Thymus (tissue), 14 donors: ENCODE results near the gene PIGR. TPM values are rescaled to one million over a fixed set of nuclear protein-coding genes. Genes with fewer than 3 reads are reported as not detected.

Experiments used
- DNase-seq, 9 donors: peaks; one replicate each; pipeline ENCODE4 v3.0.0-alpha.2; 2013; ENCODE audit warnings: low spot score in 9 of 9, low read depth in 6 of 9, missing footprints in 1 of 9
- H3K27ac ChIP-seq, 2 donors: one replicate each; pipeline ENCODE4 v1.5.1; 2013; ENCODE audit warnings: control low read depth in 1 of 2, low read depth in 1 of 2, low read length in 1 of 2, mild to moderate bottlenecking in 1 of 2, moderate library complexity in 1 of 2
- H3K27me3 ChIP-seq, 2 donors: one replicate each; pipeline ENCODE4 v1.5.1; 2013; ENCODE audit warnings: low read length in 1 of 2; ENCODE audit not compliant: control insufficient read depth in 2 of 2, insufficient read depth in 1 of 2
- H3K36me3 ChIP-seq, 2 donors: one replicate each; pipeline ENCODE4 v1.5.1; 2013; ENCODE audit warnings: low read length in 1 of 2, mild to moderate bottlenecking in 1 of 2, moderate library complexity in 1 of 2; ENCODE audit not compliant: control insufficient read depth in 2 of 2, insufficient read depth in 2 of 2
- H3K4me1 ChIP-seq, 2 donors: one replicate each; pipeline ENCODE4 v1.5.1; 2013; ENCODE audit warnings: low read length in 2 of 2; ENCODE audit not compliant: control insufficient read depth in 2 of 2, insufficient read depth in 2 of 2
- H3K4me3 ChIP-seq, 2 donors: one replicate each; pipeline ENCODE4 v1.5.1; 2013; ENCODE audit warnings: low read length in 2 of 2, control low read depth in 1 of 2, mild to moderate bottlenecking in 1 of 2
- H3K9me3 ChIP-seq, 2 donors: one replicate each; pipeline ENCODE4 v1.5.1; 2013; ENCODE audit warnings: low read length in 1 of 2, mild to moderate bottlenecking in 1 of 2; ENCODE audit not compliant: control insufficient read depth in 2 of 2, insufficient read depth in 1 of 2
- WGBS: extraction: QIAGEN DNeasy Blood & Tissue Kit; methylation state at CpG from one replicate; pipeline ENCODE4 v1.1.7; 2013; 5-methylcytosine and 5-hydroxymethylcytosine counted together
- long read RNA-seq, 10 donors: transcript quantifications; one replicate each; lab custom pipeline, GENCODE V29; 2026
- polyA plus RNA-seq: library from polyadenylated mRNA; stranded (reverse); fragments of 200-250 nt; gene quantifications from one replicate; pipeline ENCODE4 v1.2.3, GENCODE V29; 2013
- total RNA-seq: library from RNA; stranded (reverse); fragments of 120-200 nt; gene quantifications from one replicate; pipeline ENCODE4 v1.2.4, GENCODE V29; 2013
- donor health status: healthy.

PIGR gene
- total RNA-seq (0.24 TPM), polyA plus RNA-seq (1.1 TPM)
- long read RNA-seq, donor 1 = 0 reads
- long read RNA-seq, donor 2 = 0 reads
- long read RNA-seq, donor 3 = 0 reads
- long read RNA-seq, donor 4 = 0 reads
- long read RNA-seq, donor 5 = 0 reads
- long read RNA-seq, donor 6 = 0 reads
- long read RNA-seq, donor 7 = 0 reads
- long read RNA-seq, donor 8 = 0 reads
- long read RNA-seq, donor 9 = 0 reads
- long read RNA-seq, donor 10 = 0 reads

- H3K27ac ChIP-seq = no peak within 1 kb of the TSS
- DNase-seq = no peak
These were observed at the start of gene PIGR for GRCh38 chr1:206946261-206946660. Gene PIGR, minus strand, starts transcription at chr1:206946466. Its CDS starts 5,935 bp downstream, at chr1:206940531.

GRCh38 chr1:206992790-206993189, 46.5 kb upstream of the PIGR start:
- Histone ChIP-seq H3K27me3 (no peaks in the 10 kb centered on the region), H3K4me3 (no peak overlapping the region), H3K36me3 (no peaks in the 10 kb centered on the region), H3K9me3 (no peaks in the 10 kb centered on the region), H3K27ac (no peak overlapping the region), H3K4me1 (no peaks in the 10 kb centered on the region)
- no peak for DNase-seq

More at GRCh38 chr1:206946261-206946660, at the start of gene PIGR:
- Histone ChIP-seq H3K36me3 (no peaks in the 10 kb centered on the region), H3K4me3 (no peak within 1 kb of the TSS), H3K4me1 (no peaks in the 10 kb centered on the region), H3K27me3 (no peaks in the 10 kb centered on the region), H3K9me3 (no peaks in the 10 kb centered on the region)
- 93% methylated on average over 7 of the region's 7 CpGs for WGBS

GRCh38 chr1:206987873-206988272, 41.6 kb upstream of the PIGR start:
- Histone ChIP-seq H3K4me1 (no peaks in the 10 kb centered on the region), H3K27me3 (no peaks in the 10 kb centered on the region), H3K27ac (no peak overlapping the region), H3K9me3 (no peaks in the 10 kb centered on the region), H3K4me3 (no peak overlapping the region), H3K36me3 (no peaks in the 10 kb centered on the region)
- no peak for DNase-seq
- WGBS = 100% methylated on average over 1 of the region's 1 CpG

- H3K27me3 ChIP-seq = no peaks in the 10 kb centered on the region
- no peak overlapping the region for H3K27ac ChIP-seq
- no peaks in the 10 kb centered on the region for H3K9me3 ChIP-seq
- DNase-seq = no peak
- H3K4me1 ChIP-seq = no peaks in the 10 kb centered on the region
- no peak overlapping the region for H3K4me3 ChIP-seq
- WGBS = 98% methylated on average over 3 of the region's 3 CpGs
- no peaks in the 10 kb centered on the region for H3K36me3 ChIP-seq
These were observed 40.6 kb upstream of the PIGR start for GRCh38 chr1:206986885-206987284.

- no peaks in the 10 kb centered on the region for H3K36me3 ChIP-seq
- no peak overlapping the region for H3K4me3 ChIP-seq
- WGBS = 95% methylated on average over 3 of the region's 3 CpGs
- no peak overlapping the region for H3K27ac ChIP-seq
- no peak for DNase-seq
- no peaks in the 10 kb centered on the region for H3K27me3 ChIP-seq
- no peaks in the 10 kb centered on the region for H3K9me3 ChIP-seq
- H3K4me1 ChIP-seq = no peaks in the 10 kb centered on the region
These were observed 40.1 kb upstream of the PIGR start for GRCh38 chr1:206986402-206986801.

GRCh38 chr1:206985162-206985749, 39.0 kb upstream of the PIGR start:
- H3K27ac ChIP-seq = no peak overlapping the region
- no peak for DNase-seq
- no peak overlapping the region for H3K4me3 ChIP-seq
- H3K4me1 ChIP-seq = no peaks in the 10 kb centered on the region
- no peaks in the 10 kb centered on the region for H3K36me3 ChIP-seq
- H3K27me3 ChIP-seq = no peaks in the 10 kb centered on the region
- H3K9me3 ChIP-seq = no peaks in the 10 kb centered on the region
- 94% methylated on average over 10 of the region's 10 CpGs for WGBS

GRCh38 chr1:206982216-206982615, 36.0 kb upstream of the PIGR start:
- no peaks in the 10 kb centered on the region for H3K36me3 ChIP-seq
- 45% methylated on average over 4 of the region's 4 CpGs for WGBS
- H3K4me1 ChIP-seq = no peaks in the 10 kb centered on the region
- no peak overlapping the region for H3K27ac ChIP-seq
- peak in 6 of 9 donors; percentile 16 to 66 (median 40) for DNase-seq
- no peak overlapping the region for H3K4me3 ChIP-seq
- H3K9me3 ChIP-seq = no peaks in the 10 kb centered on the region
- no peaks in the 10 kb centered on the region for H3K27me3 ChIP-seq

- Histone ChIP-seq H3K4me1 (no peaks in the 10 kb centered on the region), H3K9me3 (no peaks in the 10 kb centered on the region), H3K27me3 (no peaks in the 10 kb centered on the region), H3K36me3 (no peaks in the 10 kb centered on the region), H3K4me3 (no peak overlapping the region), H3K27ac (no peak overlapping the region)
- no peak for DNase-seq
- WGBS = 92% methylated on average over 3 of the region's 3 CpGs
These were observed 33.2 kb upstream of the PIGR start for GRCh38 chr1:206979379-206980043.

GRCh38 chr1:206978259-206978658, 32.0 kb upstream of the PIGR start:
- H3K27me3 ChIP-seq = no peaks in the 10 kb centered on the region
- no peak for DNase-seq
- 98% methylated on average over 7 of the region's 7 CpGs for WGBS

More at GRCh38 chr1:206978259-206978658, 32.0 kb upstream of the PIGR start:
- Histone ChIP-seq H3K9me3 (no peaks in the 10 kb centered on the region), H3K27ac (no peak overlapping the region), H3K4me3 (no peak overlapping the region), H3K4me1 (no peaks in the 10 kb centered on the region), H3K36me3 (no peaks in the 10 kb centered on the region)
